H1 (cell line): ENCODE results near the gene PRR33. TPM values are rescaled to one million over a fixed set of nuclear protein-coding genes. Genes with fewer than 3 reads are reported as not detected.

ENCODE experiments used
- CTCF ChIA-PET: fragments of 300-600 bp; sonication (Branson Sonifier 250); formaldehyde crosslinking; loops from one replicate; lab custom pipeline; 2021; ENCODE audit not compliant: partially characterized antibody; lab: Charles Lee
- POLR2A ChIA-PET: fragments of 300-600 bp; sonication (Branson Sonifier 250); formaldehyde crosslinking; loops from one replicate; lab custom pipeline; 2021; ENCODE audit warnings: inconsistent platforms; ENCODE audit not compliant: partially characterized antibody; lab: Charles Lee
- DNase-seq, 2 experiments: peaks; one replicate each; pipeline versions ENCODE4 v3.0.0 to v3.0.0-alpha.2; 2010 to 2022; ENCODE audit warnings: low spot score in 2 of 2, low read depth in 1 of 2, mixed read lengths in 1 of 2
- FAIRE-seq: peaks from 2 replicates; lab custom pipeline; 2011; peaks lifted over from hg19 to GRCh38; lab: Jason Lieb, UNC
- H2AFZ ChIP-seq: 2 replicates; pipeline ENCODE4 v1.8.1; 2012; ENCODE audit warnings: low read length, inconsistent platforms
- H2AK5ac ChIP-seq: 2 replicates; pipeline ENCODE4 v1.6.1; 2013; ENCODE audit warnings: low read depth, low read length
- H2BK120ac ChIP-seq: replicated peaks from 2 replicates; pipeline ENCODE3; 2013; ENCODE audit warnings: low read depth, low read length, inconsistent platforms
- H2BK12ac ChIP-seq: 2 replicates; pipeline ENCODE4 v1.6.1; 2013; ENCODE audit warnings: low read depth, low read length
- H2BK15ac ChIP-seq: 2 replicates; pipeline ENCODE4 v1.6.1; 2013; ENCODE audit warnings: low read length
- H2BK20ac ChIP-seq: 2 replicates; pipeline ENCODE4 v1.6.1; 2013; ENCODE audit warnings: low read length
- H2BK5ac ChIP-seq: 2 replicates; pipeline ENCODE4 v1.6.1; 2013; ENCODE audit warnings: low read depth, low read length
- H3K14ac ChIP-seq: 2 replicates; pipeline ENCODE4 v1.6.1; 2013; ENCODE audit warnings: inconsistent platforms; ENCODE audit not compliant: insufficient read length
- H3K18ac ChIP-seq: 2 replicates; pipeline ENCODE4 v1.6.1; 2013; ENCODE audit warnings: low read length; ENCODE audit errors: extremely low read depth
- H3K23ac ChIP-seq: 2 replicates; pipeline ENCODE4 v1.6.1; 2013; ENCODE audit warnings: inconsistent platforms; ENCODE audit not compliant: insufficient read length
- H3K23me2 ChIP-seq: 2 replicates; pipeline ENCODE4 v1.6.1; 2013; ENCODE audit warnings: low read depth, low read length
- H3K27ac ChIP-seq: 2 replicates; pipeline ENCODE4 v1.6.1; 2011; ENCODE audit warnings: low read depth, low read length, inconsistent platforms
- H3K27me3 ChIP-seq, 4 experiments: replicated peaks in 1 of 4; 1 replicate in 1 of 4; 2 replicates in 3 of 4; pipeline versions ENCODE4 v1.6.1 to v1.8.1; 2011 to 2013; ENCODE audit warnings: low read length in 3 of 4, mild to moderate bottlenecking in 3 of 4, inconsistent platforms in 2 of 4, mixed read lengths in 2 of 4, moderate library complexity in 1 of 4; ENCODE audit not compliant: control insufficient read depth in 3 of 4, insufficient read depth in 3 of 4; ENCODE audit errors: extremely low read depth in 1 of 4
- H3K36me3 ChIP-seq, 4 experiments: 2 replicates each; pipeline versions ENCODE4 v1.6.1 to v1.8.1; 2011 to 2013; ENCODE audit warnings: mild to moderate bottlenecking in 4 of 4, low read length in 3 of 4, moderate library complexity in 2 of 4, control low read depth in 1 of 4, inconsistent platforms in 1 of 4; ENCODE audit not compliant: insufficient read depth in 4 of 4, control insufficient read depth in 2 of 4
- H3K4ac ChIP-seq: replicated peaks from 2 replicates; pipeline ENCODE3; 2013; ENCODE audit warnings: low read length, low read depth, mixed read lengths, inconsistent platforms; ENCODE audit not compliant: insufficient read length
- H3K4me1 ChIP-seq, 4 experiments: replicated peaks in 1 of 4; 1 replicate in 1 of 4; 2 replicates in 3 of 4; pipeline versions ENCODE4 v1.6.1 to v1.8.1; 2011 to 2013; ENCODE audit warnings: low read length in 3 of 4, inconsistent platforms in 2 of 4, mixed read lengths in 1 of 4; ENCODE audit not compliant: insufficient read depth in 4 of 4, control insufficient read depth in 3 of 4
- H3K4me2 ChIP-seq, 2 experiments: 2 replicates each; pipeline versions ENCODE4 v1.6.1 to v1.8.1; 2011 to 2013; ENCODE audit warnings: low read depth in 2 of 2, low read length in 2 of 2, control low read depth in 1 of 2, inconsistent platforms in 1 of 2, mild to moderate bottlenecking in 1 of 2; ENCODE audit not compliant: insufficient read depth in 1 of 2
- H3K4me3 ChIP-seq, 4 experiments: fragments of 200-600, 300-600 bp in 1 of 4; sonication (generic), shearing (Covaris generic), sonication (Bioruptor Twin) in 1 of 4; 2 replicates each; pipeline versions ENCODE4 v1.5.1 to v1.8.1; 2011 to 2016; ENCODE audit warnings: low read length in 4 of 4, low read depth in 3 of 4, control low read depth in 2 of 4, inconsistent platforms in 2 of 4, mild to moderate bottlenecking in 2 of 4, mixed read lengths in 1 of 4, moderate library complexity in 1 of 4; ENCODE audit not compliant: insufficient read depth in 2 of 4; ENCODE audit errors: extremely low read depth in 1 of 4
- H3K56ac ChIP-seq: replicated peaks from 2 replicates; pipeline ENCODE3; 2013; ENCODE audit warnings: low read depth, mild to moderate bottlenecking, mixed read lengths, low read length, inconsistent platforms; ENCODE audit not compliant: insufficient read length
- H3K79me1 ChIP-seq: 2 replicates; pipeline ENCODE4 v1.6.1; 2013; ENCODE audit warnings: low read depth, low read length, control low read depth
- H3K79me2 ChIP-seq, 2 experiments: 2 replicates each; pipeline versions ENCODE4 v1.6.1 to v1.8.1; 2012 to 2013; ENCODE audit warnings: low read length in 2 of 2, mild to moderate bottlenecking in 2 of 2, inconsistent platforms in 1 of 2; ENCODE audit not compliant: insufficient read depth in 2 of 2, control insufficient read depth in 1 of 2
- H3K9ac ChIP-seq, 4 experiments: replicated peaks in 1 of 4; 1 replicate in 1 of 4; 2 replicates in 3 of 4; pipeline versions ENCODE4 v1.6.1 to v1.8.1; 2011 to 2013; ENCODE audit warnings: low read depth in 3 of 4, low read length in 3 of 4, control low read depth in 2 of 4, mild to moderate bottlenecking in 2 of 4, moderate library complexity in 2 of 4, inconsistent platforms in 1 of 4; ENCODE audit errors: extremely low read depth in 1 of 4
- H3K9me3 ChIP-seq, 2 experiments: 2 replicates each; pipeline versions ENCODE4 v1.6.1 to v1.8.1; 2012 to 2013; ENCODE audit warnings: mild to moderate bottlenecking in 2 of 2, moderate library complexity in 2 of 2, control low read depth in 1 of 2, inconsistent platforms in 1 of 2, low read depth in 1 of 2, low read length in 1 of 2, mixed read lengths in 1 of 2; ENCODE audit not compliant: insufficient read depth in 2 of 2
- H4K20me1 ChIP-seq, 2 experiments: replicated peaks in 1 of 2; 2 replicates each; pipeline versions ENCODE3 to v1.8.1; 2011 to 2013; ENCODE audit warnings: inconsistent platforms in 2 of 2, low read length in 2 of 2, mild to moderate bottlenecking in 1 of 2; ENCODE audit not compliant: insufficient read depth in 2 of 2, control insufficient read depth in 1 of 2
- H4K5ac ChIP-seq: 2 replicates; pipeline ENCODE4 v1.6.1; 2013; ENCODE audit warnings: low read length, low read depth, mixed read lengths, inconsistent platforms; ENCODE audit not compliant: insufficient read length
- H4K8ac ChIP-seq: 2 replicates; pipeline ENCODE4 v1.8.0; 2013; ENCODE audit warnings: mild to moderate bottlenecking, moderate library complexity, low read length, inconsistent platforms; ENCODE audit not compliant: insufficient read depth; ENCODE audit errors: extremely low read depth
- H4K91ac ChIP-seq: replicated peaks from 2 replicates; pipeline ENCODE3; 2013; ENCODE audit warnings: low read length, mixed read lengths, inconsistent platforms; ENCODE audit not compliant: insufficient read length
- BCL11A ChIP-seq, 2 experiments: IDR thresholded peaks; one replicate each; pipeline ENCODE4 v1.6.1; 2011; ENCODE audit warnings: low read depth in 2 of 2, low read length in 2 of 2, mild to moderate bottlenecking in 2 of 2
- CBX8 ChIP-seq: fragments of 300-800, 300-1000 bp; sonication (generic); IDR thresholded peaks from 2 replicates; pipeline ENCODE4 v1.7.1; 2016; ENCODE audit warnings: low read depth, low read length, borderline replicate concordance
- CHD1 ChIP-seq: IDR thresholded peaks from 2 replicates; pipeline ENCODE4 v1.6.1; 2012; ENCODE audit warnings: low read depth, low read length, improper control_type of control experiment
- EP300 ChIP-seq, 2 experiments: IDR thresholded peaks; 1 replicate in 1 of 2; 2 replicates in 1 of 2; pipeline ENCODE4 v1.6.1; 2011 to 2012; ENCODE audit warnings: low read depth in 2 of 2, low read length in 2 of 2, mild to moderate bottlenecking in 2 of 2, borderline replicate concordance in 1 of 2, inconsistent platforms in 1 of 2, moderate library complexity in 1 of 2
- EZH2 ChIP-seq: fragments of 200-600 bp; sonication (generic); IDR thresholded peaks from 2 replicates; pipeline ENCODE4 v1.7.1; 2012; ENCODE audit warnings: low read depth, mild to moderate bottlenecking, moderate library complexity, low read length, inconsistent platforms; ENCODE audit not compliant: severe bottlenecking
- RBBP5 ChIP-seq: IDR thresholded peaks from 2 replicates; pipeline ENCODE4 v1.7.1; 2012; ENCODE audit warnings: low read depth, mild to moderate bottlenecking, inconsistent platforms, low read length, moderate library complexity, borderline replicate concordance
- SAP30 ChIP-seq: fragments of 300-600 bp; sonication (generic); IDR thresholded peaks from 2 replicates; pipeline ENCODE4 v1.7.1; 2012; ENCODE audit warnings: low read length, moderate library complexity, mild to moderate bottlenecking, inconsistent platforms; ENCODE audit not compliant: insufficient read depth, insufficient replicate concordance
- SIX5 ChIP-seq: IDR thresholded peaks from 2 replicates; pipeline ENCODE4 v1.6.1; 2011; ENCODE audit warnings: mild to moderate bottlenecking, low read depth, low read length
- SP1 ChIP-seq: IDR thresholded peaks from 2 replicates; pipeline ENCODE4 v1.6.1; 2011; ENCODE audit warnings: low read depth, low read length
- TEAD4 ChIP-seq: IDR thresholded peaks from 2 replicates; pipeline ENCODE4 v1.6.1; 2012; ENCODE audit warnings: low read depth, low read length, inconsistent platforms, mixed read lengths
- WGBS, 2 experiments: shearing (Covaris generic) in 1 of 2; methylation state at CpG; one replicate each; pipeline versions ENCODE4 v1.1.6 to v1.1.7; 2013 to 2015; ENCODE audit warnings: low lambda C conversion rate in 2 of 2, mixed read lengths in 2 of 2, inconsistent platforms in 1 of 2, low coverage in 1 of 2, missing lambda C conversion rate in 1 of 2; ENCODE audit not compliant: insufficient replicate concordance in 2 of 2, insufficient coverage in 1 of 2, insufficient read length in 1 of 2; ENCODE audit errors: extremely low coverage in 1 of 2, missing lambda C conversion rate in 1 of 2; 5-methylcytosine and 5-hydroxymethylcytosine counted together
- polyA plus RNA-seq, 7 experiments: library from polyadenylated mRNA; depleted of rRNA in 3 of 7; stranded (reverse) in 5 of 7; unstranded in 2 of 7; fragments of >200 nt in 5 of 7; fragments of 200-250 nt in 2 of 7; gene quantifications; 1 replicate in 5 of 7; 2 replicates in 1 of 7; 4 replicates in 1 of 7; pipeline versions ENCODE4 v1.2.1 to v1.2.3, GENCODE V29; 2011 to 2013; ENCODE audit warnings: missing spikeins in 2 of 7, mixed read lengths in 2 of 7
- total RNA-seq: library from RNA; stranded (reverse); fragmentation: NEBNext Ultra II Directional; extraction: Animal tissue kit (Norgen Biotek cat#: 25700); gene quantifications from 2 replicates; pipeline ENCODE4 v1.2.1, GENCODE V29; 2021
- TF ChIP-seq, protein P1 (sequence below): IDR thresholded peaks from 2 replicates; pipeline ENCODE4 v1.6.1; 2011; ENCODE audit warnings: low read depth, mild to moderate bottlenecking, low read length; ENCODE audit not compliant: insufficient read depth
- TF ChIP-seq, protein P2 (sequence below): IDR thresholded peaks from 2 replicates; pipeline ENCODE4 v1.6.1; 2012; ENCODE audit warnings: inconsistent platforms

The PRR33 gene
- total and polyA plus RNA-seq, 2 of the 8 experiments (the other 6 are each of a cell fraction or from before 2014, with no cell fraction given), result 0.02 TPM; not detected in 1

DNA sequence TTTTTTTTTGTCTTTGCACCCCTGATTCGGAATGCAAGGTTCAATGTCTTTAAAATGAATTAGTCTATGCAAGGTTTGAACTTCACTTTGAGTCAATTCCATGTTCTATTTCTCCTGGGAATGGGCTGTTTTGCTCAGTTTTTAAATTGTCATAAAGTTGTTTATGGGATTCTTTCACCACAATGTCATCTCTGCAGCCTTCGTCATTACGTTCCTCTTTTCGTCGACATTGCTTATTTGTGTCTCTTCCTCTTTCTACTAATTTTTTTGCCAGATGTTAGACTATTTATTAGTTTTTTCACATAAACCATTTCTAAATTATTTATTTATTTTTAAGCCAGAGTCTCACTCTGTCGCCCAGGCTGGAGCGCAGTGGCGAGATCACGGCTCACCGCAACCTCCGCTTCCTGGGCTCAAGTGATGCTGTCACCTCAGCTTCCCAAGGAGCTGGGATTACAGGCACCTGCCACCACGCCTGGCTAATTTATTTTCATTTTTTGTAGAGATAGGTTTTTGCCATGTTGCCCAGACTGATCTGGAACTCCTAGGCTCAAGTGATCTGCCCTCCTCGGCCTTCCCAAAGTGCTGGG is 20.7 kb upstream of the PRR33 start:
- H2BK15ac ChIP-seq, result no peak overlapping the region
- CTCF ChIA-PET, result interaction anchor here (1.3 to 1.7 kb wide), 3 partner anchors 22 to 336 kb away, joined by 3 to 4 read pairs (median 4); no protein-coding TSS in a partner anchor
- H2AK5ac ChIP-seq, result no peak overlapping the region
- H2BK12ac ChIP-seq, result no peak overlapping the region
- WGBS, 2 experiments, result 95% methylated on average over 13 of the region's 13 CpGs; no CpG with 5 or more reads in 1 of the 2 experiments
- H4K20me1 ChIP-seq, result peaks cover 0 to 2% of the 10 kb centered on the region in 2 experiments
- POLR2A ChIA-PET, result no interaction called here
- no peak overlapping the region for H3K56ac ChIP-seq
- no peak overlapping the region for H3K4ac ChIP-seq
- no peak overlapping the region for H2BK20ac ChIP-seq
- H3K36me3 ChIP-seq, result no peaks in the 10 kb centered on the region
- H3K4me3 ChIP-seq, result no peak overlapping the region
- H4K91ac ChIP-seq, result no peak overlapping the region
- no peak overlapping the region for H3K4me2 ChIP-seq
- H3K23ac ChIP-seq, result no peak overlapping the region
- H3K4me1 ChIP-seq, result peaks cover 2 to 8% (median 4%) of the 10 kb centered on the region in 4 experiments; a peak in 6 of 7 replicates
- no peak overlapping the region for H4K5ac ChIP-seq
- H2BK5ac ChIP-seq, result no peak overlapping the region
- H3K23me2 ChIP-seq, result peaks cover 5% of the 10 kb centered on the region; the same call in 1 of the 2 replicates
- H3K14ac ChIP-seq, result no peak overlapping the region
- peaks cover 0 to 2% (median 0%) of the 10 kb centered on the region in 4 experiments; a peak in 1 of 7 replicates for H3K27me3 ChIP-seq
- H3K9ac ChIP-seq, result no peak overlapping the region
- H2BK120ac ChIP-seq, result no peak overlapping the region
- no peak overlapping the region for H3K27ac ChIP-seq
- FAIRE-seq (no peak), DNase-seq (no peak)
- no peak overlapping the region for H2AFZ ChIP-seq
- H3K18ac ChIP-seq, result no peak overlapping the region
- H3K9me3 ChIP-seq, result no peaks in the 10 kb centered on the region
- H3K79me2 ChIP-seq, result no peaks in the 10 kb centered on the region
- H3K79me1 ChIP-seq, result no peaks in the 10 kb centered on the region
- H4K8ac ChIP-seq, result no peak overlapping the region
- TF ChIP-seq RBBP5 (no peak), CBX8 (no peak), EP300 (IDR thresholded peaks at IDR 0.05; ENCODE audit: borderline replicate concordance in 1 of 2, low read depth in 2 of 2, low read length in 2 of 2) (no peak), SAP30 (no peak), EZH2 (no peak), BCL11A (IDR thresholded peaks at IDR 0.05; ENCODE audit: low read depth in 2 of 2, low read length in 2 of 2) (no peak), SIX5 (no peak), SP1 (no peak), TEAD4 (no peak), CHD1 (no peak)
- TF ChIP-seq, protein P1, sequence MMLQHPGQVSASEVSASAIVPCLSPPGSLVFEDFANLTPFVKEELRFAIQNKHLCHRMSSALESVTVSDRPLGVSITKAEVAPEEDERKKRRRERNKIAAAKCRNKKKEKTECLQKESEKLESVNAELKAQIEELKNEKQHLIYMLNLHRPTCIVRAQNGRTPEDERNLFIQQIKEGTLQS, result no peak
- TF ChIP-seq, protein P2, sequence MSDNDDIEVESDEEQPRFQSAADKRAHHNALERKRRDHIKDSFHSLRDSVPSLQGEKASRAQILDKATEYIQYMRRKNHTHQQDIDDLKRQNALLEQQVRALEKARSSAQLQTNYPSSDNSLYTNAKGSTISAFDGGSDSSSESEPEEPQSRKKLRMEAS, result no peak
